OCI-LY3 (cell line): Measurements from ENCODE around the gene HOXD3.

Experiments
- CTCF ChIP-seq: fragments of 200-600, 300-600 bp; sonication (generic); IDR thresholded peaks from 2 replicates; pipeline ENCODE4 v1.5.1; 2014; ENCODE audit warnings: antibody characterized with exemption, low read length, low read depth
- EZH2phosphoT487 ChIP-seq: fragments of 200-600 bp; shearing (Covaris generic); IDR thresholded peaks from 2 replicates; pipeline ENCODE4 v1.6.1; 2018; ENCODE audit warnings: antibody characterized with exemption, mixed run types, low read depth

- no peak for TF ChIP-seq CTCF
- no peak for TF ChIP-seq EZH2phosphoT487
Observed at GRCh38 chr2:176149939-176150583, 7.0 kb upstream of the HOXD3 start.
